HG03039 (cell line): ENCODE results near the gene NLGN1.
"Not testable (repeated sequence)": the region's sequence is repeated elsewhere in the genome, so short reads cannot be mapped to it uniquely, and the experiment has no call there.

ENCODE experiments used
- ATAC-seq: cut with Tn5 transposase; IDR thresholded peaks from one replicate; pipeline ENCODE4 v1.9.1; 2021; ENCODE audit warnings: mild to moderate bottlenecking, moderate library complexity; ENCODE audit not compliant: unreplicated experiment

The NLGN1 gene

GRCh38 chr3:173429527-173429926 lies 32.0 kb downstream of the NLGN1 start:
- no peak for ATAC-seq

- ATAC-seq = no peak
These were observed 33.0 kb downstream of the NLGN1 start for GRCh38 chr3:173430576-173430975.

GRCh38 chr3:173439004-173439403 lies 41.5 kb downstream of the NLGN1 start:
- ATAC-seq = no peak

GRCh38 chr3:173440514-173440913 lies 43.0 kb downstream of the NLGN1 start:
- ATAC-seq = no peak

- not testable (repeated sequence) for ATAC-seq
These were observed 54.0 kb downstream of the NLGN1 start for GRCh38 chr3:173451561-173451960.

- no peak for ATAC-seq
These were observed 65.7 kb downstream of the NLGN1 start for GRCh38 chr3:173463250-173463649.

GRCh38 chr3:173465112-173465511 lies 67.6 kb downstream of the NLGN1 start:
- no peak for ATAC-seq

GRCh38 chr3:173465898-173466678 lies 68.5 kb downstream of the NLGN1 start:
- no peak for ATAC-seq

- no peak for ATAC-seq
These were observed 70.0 kb downstream of the NLGN1 start for GRCh38 chr3:173467501-173467900.

GRCh38 chr3:173473237-173473636 lies 75.7 kb downstream of the NLGN1 start:
- ATAC-seq = no peak

- no peak for ATAC-seq
These were observed 81.8 kb downstream of the NLGN1 start for GRCh38 chr3:173479301-173479700.

- no peak for ATAC-seq
These were observed 104.5 kb downstream of the NLGN1 start for GRCh38 chr3:173501931-173502489.

GRCh38 chr3:173502983-173503568 lies 105.5 kb downstream of the NLGN1 start:
- ATAC-seq = no peak

- no peak for ATAC-seq
These were observed 113.0 kb downstream of the NLGN1 start for GRCh38 chr3:173510565-173510964.

GRCh38 chr3:173513123-173513522 lies 115.6 kb downstream of the NLGN1 start:
- peak; percentile 79 for ATAC-seq

- peak; percentile 93 for ATAC-seq
These were observed 131.6 kb downstream of the NLGN1 start for GRCh38 chr3:173529062-173529711.

- ATAC-seq = no peak
These were observed 134.1 kb downstream of the NLGN1 start for GRCh38 chr3:173531602-173532001.

GRCh38 chr3:173538410-173538809 lies 140.9 kb downstream of the NLGN1 start:
- no peak for ATAC-seq

GRCh38 chr3:173545590-173545989 lies 148.0 kb downstream of the NLGN1 start:
- ATAC-seq = not testable (repeated sequence)

- ATAC-seq = no peak
These were observed 149.5 kb downstream of the NLGN1 start for GRCh38 chr3:173547070-173547469.

GRCh38 chr3:173548261-173548660 lies 150.7 kb downstream of the NLGN1 start:
- ATAC-seq = no peak

GRCh38 chr3:173552526-173552925 lies 155.0 kb downstream of the NLGN1 start:
- ATAC-seq = no peak
